ENCODE measurements around the gene ATP8A2.

DNA sequence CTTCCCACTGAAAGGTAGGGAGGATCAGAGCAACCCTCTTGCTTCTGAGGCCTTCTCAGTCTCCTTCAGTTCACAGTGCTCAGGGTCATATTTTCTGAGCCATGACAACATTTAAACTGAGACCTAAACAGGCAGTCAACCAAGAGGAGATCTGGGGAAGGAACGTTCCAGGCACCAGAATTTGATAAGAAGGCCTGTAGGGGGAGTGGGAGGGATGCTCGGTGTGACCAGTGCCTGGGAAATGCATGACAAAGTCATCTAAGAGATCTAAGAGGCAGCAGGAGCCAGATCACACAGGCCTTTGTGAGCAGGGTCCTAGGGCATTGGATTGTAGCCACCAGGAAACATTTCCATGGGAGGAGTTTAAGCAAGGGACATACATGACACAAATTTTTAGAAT lies 608.5 kb downstream of the ATP8A2 start:
- no peak for TF ChIP-seq POLR2A (IDR thresholded peaks at IDR 0.05; ENCODE audit: low read length)
- TF ChIP-seq GATA1 (IDR thresholded peaks at IDR 0.05; ENCODE audit: low read depth, low read length) = no peak
